T-helper 22 cell (primary cell): ENCODE results near the gene MEX3C.

ENCODE experiments used
- DNase-seq: peaks from one replicate; pipeline ENCODE4 v3.0.0-alpha.2; 2020; ENCODE audit warnings: low read depth

MEX3C gene

DNA sequence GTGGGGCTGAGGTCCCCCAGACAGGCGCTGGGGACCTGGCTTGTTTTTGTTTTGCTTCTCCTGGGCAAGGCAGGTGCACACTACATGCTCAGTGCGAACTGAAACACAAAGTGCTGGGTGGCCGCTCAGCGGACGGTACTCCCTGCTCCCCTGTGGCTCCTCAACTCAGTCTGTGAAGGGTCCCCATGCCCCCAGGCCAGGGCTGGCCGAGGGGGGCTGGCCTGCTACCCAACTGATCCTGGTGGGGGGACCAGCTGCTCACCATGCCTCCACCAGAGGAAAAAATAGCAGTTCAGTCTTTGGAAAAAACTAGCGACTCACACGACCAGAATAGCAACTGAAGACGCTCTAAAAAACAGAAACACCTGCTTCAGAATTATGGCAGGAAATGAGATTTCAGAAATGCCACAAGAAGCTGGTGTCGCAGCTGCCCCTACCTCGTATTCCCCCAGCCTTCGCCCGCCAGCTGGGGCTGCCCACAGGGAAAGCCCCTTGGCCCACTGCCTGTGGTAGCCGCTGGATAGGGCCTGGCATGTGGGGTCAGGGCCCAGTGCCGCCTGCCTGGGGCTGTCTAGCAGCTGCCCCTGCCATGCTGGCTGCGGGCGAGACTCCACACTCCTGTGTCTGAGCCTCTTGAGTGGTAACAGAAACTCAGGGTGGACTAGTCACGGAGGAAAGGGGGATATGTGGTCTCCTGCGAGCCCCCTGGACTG, 43.7 kb downstream of the MEX3C start:
- DNase-seq: peak; percentile 11

GRCh38 chr18:51151568-51152511, 45.6 kb downstream of the MEX3C start:
- DNase-seq: peak; percentile 28

DNA sequence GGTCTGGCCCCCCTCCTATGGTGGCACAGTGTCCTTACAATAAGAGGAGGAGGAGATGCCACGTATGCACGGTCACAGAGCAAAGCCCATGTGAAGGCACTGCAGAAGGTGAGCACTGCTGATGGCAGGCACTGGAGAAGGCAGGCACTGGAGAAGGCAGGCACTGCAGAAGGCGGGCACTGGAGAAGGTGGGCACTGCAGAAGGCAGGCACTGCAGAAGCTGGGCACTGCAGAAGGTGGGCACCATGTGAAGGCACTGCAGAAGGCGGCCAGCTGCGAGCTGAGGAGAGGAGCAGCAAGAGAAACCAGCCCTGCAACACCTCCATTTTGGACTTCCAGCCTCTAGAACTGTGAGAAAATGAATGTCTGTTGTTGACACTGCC, 46.3 kb downstream of the MEX3C start:
- DNase-seq: no peak

- no peak for DNase-seq
These were observed 47.3 kb downstream of the MEX3C start for GRCh38 chr18:51150113-51150700.

DNA sequence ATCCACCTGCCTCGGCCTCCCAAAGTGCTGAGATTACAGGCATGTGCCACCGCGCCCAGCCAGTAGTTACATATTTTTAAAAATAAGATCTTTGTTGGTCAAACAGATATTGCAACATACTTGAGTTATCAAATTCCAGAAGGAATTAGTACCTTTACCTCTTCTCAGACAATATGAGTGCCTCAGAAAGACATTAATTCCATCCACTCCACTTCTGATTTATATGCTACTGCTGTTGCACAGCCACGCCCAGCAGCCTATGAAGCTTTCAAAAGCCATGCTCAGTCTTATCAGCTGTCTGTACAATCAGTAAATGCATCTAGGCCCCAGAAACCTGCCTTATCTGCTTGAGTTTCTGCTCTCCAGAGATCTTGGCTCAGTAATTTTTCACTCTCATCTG, 47.8 kb downstream of the MEX3C start:
- DNase-seq: no peak

- no peak for DNase-seq
These were observed 50.6 kb downstream of the MEX3C start for GRCh38 chr18:51146909-51147308.

DNA sequence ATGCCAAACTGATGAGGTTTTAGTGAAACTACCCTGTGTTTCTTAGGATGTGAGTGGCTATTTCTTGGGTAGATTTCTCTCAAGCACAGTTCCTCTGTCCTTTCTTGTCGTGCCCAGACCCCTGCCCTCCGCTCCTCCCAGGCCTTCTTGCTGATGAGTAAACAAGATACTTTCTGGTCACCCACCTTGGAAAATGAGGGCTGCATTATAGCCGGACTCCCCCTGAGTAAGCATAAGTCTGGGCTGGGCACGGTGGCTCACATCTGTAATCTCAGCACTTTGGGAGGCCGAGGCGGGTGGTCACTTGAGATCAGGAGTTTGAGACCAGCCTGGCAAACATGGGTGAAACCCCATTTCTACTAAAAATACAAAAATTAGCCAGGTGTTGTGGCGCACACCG, 58.5 kb downstream of the MEX3C start:
- no peak for DNase-seq

GRCh38 chr18:51137891-51138290, 59.6 kb downstream of the MEX3C start:
- DNase-seq: no peak

- DNase-seq: no peak
These were observed 60.3 kb downstream of the MEX3C start for GRCh38 chr18:51137026-51137729.

DNA sequence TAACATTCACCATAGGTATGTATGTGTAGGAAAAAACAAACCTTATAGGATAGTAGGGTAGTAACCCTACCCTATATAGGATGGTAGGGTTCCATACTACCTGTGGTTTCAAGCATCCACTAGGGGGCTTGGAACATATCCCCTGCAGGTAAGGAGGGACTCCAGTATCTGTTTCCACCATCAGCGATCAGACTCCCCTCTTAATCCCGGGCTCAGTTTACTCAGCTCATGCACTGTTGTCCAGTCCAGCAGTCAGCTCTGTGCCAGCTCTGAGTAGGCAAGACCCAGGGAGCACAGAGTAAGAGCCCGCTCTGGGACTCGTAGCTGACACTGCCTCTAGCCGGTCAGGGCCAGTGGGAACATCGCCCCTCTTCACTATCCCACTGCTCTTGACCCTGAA, 61.7 kb downstream of the MEX3C start:
- no peak for DNase-seq

DNA sequence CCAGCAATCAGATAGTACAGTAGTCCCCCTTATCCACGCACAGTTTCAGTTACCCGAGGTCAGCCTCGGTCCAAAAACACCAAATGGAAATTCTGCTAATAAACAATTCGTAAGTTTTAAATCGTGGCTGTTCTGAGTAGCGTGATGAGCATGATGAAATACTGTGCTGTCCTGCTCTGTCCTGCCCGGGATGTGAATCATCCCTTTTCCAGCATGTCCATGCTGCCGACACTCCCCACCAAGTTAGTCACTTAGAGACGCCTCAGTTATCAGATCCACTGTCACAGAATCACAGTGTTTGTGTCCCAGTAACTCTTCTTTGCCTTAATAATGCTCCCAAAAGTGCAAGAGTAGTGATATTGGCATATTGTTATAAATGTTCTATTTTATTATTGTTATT, 62.1 kb downstream of the MEX3C start:
- DNase-seq: no peak

DNA sequence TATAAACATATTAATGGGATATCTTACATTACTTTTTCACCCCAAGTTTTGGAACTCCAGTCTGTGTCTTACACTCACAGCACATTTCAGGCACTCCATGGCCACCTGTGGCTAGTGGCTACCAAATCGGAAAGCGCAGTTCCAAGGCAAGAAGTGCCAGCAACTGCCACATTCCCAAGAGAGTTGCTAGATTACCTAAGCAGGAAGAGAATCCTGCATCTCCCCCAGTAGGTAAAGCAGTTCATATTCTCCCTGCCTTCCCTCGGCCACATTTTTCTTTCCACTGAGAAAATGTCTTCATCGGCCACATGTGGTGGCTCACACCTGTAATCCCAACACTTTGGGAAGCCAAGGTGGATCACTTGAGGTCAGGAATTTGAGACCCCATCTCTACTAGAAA, 62.8 kb downstream of the MEX3C start:
- no peak for DNase-seq

DNA sequence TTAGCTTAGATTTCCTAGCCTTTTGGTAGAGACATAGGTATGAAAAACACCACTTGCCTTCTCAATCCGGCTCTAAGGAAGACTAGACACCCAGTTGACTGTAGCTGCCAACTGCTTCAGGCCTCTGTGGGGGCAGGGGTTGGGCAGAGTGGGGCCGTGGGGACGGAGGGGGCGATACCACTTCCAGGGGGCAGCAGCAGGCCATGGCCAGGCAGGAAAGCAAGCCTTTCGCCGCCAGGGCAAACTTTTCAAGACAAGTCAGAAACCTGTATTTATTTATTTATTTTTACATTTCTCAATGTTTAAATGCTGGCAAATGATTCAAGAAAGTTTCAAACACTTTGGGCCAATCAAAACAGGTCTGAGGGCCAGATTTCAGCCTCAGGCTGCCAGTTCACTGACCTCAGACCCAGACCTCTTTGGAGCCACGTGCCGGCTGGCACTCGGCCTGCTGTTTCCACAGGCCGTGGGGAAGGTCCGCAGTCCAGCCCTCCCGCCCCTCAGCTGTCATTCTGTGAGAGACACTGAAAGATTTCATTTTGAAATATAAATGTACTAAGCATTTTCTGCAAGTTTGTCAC, 63.8 kb downstream of the MEX3C start:
- DNase-seq: no peak

DNA sequence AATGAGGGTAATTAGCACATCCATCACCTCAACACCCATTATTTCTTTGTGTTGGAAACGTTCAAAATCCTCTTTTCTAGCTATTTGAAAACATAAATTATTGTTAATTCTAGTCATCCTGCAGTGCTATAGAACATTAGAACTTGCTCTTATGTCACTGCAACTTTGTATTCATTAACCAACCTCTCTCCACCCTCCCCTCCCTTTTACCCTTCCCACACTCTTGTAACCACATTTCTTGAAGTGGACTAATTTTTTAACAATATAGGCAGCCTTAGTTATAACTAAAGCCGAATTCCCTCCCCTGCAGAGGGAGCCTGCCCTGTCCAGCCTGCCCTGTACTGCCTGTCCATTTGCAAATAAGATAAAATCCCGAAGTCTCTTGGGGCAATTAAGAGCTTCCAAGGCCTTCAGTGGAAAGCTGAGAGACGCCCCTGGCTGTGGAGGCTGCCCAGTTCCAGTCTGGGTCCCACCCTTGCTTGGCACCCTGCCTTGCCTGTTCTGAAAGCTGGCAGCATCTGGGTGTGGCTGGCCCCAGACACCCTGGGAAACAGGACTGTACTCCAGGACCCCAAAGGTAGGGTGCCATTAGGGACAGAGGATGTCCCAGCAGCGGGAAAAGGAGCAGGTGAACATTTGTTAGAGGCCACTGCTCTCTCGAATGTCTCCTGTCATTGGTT, 65.1 kb downstream of the MEX3C start:
- DNase-seq: no peak

DNA sequence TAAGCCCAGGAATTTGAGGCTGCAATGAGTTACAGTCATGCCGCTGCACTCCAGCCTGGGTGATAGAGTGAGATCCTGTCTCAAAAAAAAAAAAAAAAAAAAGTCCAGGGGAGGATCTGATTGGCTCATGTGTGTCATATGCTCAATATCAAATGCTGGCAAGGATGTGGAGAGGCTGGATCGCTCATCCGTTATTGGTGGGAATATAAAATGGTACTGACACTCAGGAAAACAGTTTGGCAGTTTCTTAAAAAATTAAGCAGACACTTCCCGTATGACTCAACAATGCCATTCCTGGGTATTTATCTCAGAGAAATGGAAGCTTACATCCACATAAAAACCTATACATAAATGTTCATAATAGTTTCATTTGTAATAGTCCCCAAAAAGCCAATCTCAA, 68.9 kb downstream of the MEX3C start:
- DNase-seq: no peak

DNA sequence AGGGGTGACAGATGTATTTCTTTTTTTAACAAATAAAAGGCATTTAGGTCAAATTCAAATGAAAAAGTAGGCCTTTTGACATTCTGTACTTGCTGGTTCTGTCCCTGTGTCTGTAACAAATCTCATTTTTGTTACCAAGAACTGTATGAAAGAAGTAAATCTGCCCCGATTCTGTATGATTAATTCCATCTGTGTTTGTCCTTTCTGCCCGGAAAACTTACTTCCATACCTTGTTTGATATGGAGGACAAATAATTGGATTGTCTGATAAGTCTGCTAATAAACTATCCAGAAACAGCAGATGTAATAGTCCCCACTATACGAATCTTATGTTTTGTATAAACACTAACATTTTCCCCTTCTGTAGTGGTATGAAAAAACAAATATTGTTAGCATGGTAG, 69.8 kb downstream of the MEX3C start:
- no peak for DNase-seq

- no peak for DNase-seq
These were observed 71.5 kb downstream of the MEX3C start for GRCh38 chr18:51125976-51126375.
